ENCODE measurements around the gene TRIM68. TPM values are rescaled to one million over a fixed set of nuclear protein-coding genes. Genes with fewer than 3 reads are reported as not detected.

Gene TRIM68, protein sequence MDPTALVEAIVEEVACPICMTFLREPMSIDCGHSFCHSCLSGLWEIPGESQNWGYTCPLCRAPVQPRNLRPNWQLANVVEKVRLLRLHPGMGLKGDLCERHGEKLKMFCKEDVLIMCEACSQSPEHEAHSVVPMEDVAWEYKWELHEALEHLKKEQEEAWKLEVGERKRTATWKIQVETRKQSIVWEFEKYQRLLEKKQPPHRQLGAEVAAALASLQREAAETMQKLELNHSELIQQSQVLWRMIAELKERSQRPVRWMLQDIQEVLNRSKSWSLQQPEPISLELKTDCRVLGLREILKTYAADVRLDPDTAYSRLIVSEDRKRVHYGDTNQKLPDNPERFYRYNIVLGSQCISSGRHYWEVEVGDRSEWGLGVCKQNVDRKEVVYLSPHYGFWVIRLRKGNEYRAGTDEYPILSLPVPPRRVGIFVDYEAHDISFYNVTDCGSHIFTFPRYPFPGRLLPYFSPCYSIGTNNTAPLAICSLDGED
- polyA plus RNA-seq (ENCODE audit: insufficient read length in 4 of 4): 10 to 100 TPM; 16.4 to 23.0 (median 20.5) TPM

DNA sequence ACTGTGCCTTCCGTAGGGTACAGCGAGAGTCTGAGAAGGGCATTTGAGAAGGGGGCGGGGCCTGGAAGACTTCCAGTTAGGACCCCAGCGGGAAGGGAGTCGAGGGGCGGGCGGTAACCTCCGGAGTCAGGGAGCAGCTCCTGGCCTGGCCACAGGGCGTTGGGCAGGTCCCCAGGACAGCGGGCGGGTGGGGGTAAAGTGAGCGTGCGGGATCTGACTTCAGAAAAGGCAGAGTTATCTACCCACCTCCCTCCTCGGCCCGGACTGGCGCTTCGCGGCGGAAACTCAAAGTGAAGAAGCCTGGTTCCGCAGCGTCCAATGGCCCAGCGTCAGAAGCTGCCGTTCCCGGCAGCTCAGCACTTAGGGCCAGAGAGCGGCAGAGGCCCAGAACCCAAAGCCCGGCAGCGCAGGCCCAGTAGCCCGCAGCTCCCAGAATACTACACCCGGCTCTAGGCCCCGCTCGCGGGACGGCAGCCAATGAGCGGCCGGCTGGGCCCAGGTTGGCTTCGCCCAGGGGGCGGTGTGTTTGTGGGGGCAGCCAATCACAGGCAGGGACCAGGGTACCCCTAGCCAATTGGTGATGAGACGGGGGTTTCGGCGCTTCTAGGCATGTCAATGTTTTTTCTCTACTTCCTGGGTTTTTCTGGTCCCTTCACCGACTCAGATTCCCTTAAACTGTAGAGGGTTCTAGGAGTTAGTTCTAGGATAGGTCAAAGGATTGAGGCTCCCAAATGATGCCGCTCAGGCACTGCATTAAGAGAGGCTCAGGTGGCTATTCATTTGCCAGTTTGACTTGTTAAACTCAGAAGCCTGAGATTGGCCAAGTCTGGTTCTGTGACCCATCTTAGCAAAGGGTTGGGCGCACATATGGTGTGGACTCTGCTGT, at the start of gene TRIM68:
Gene TRIM68, minus strand, starts transcription at position 451 of the 886 bp plus-strand sequence. CDS start 2,727 bp downstream, outside the sequence.
- DNase-seq (ENCODE audit: low read depth in 4 of 4, low spot score in 3 of 4): peak; percentile 80 to 88 (median 84)

DNA sequence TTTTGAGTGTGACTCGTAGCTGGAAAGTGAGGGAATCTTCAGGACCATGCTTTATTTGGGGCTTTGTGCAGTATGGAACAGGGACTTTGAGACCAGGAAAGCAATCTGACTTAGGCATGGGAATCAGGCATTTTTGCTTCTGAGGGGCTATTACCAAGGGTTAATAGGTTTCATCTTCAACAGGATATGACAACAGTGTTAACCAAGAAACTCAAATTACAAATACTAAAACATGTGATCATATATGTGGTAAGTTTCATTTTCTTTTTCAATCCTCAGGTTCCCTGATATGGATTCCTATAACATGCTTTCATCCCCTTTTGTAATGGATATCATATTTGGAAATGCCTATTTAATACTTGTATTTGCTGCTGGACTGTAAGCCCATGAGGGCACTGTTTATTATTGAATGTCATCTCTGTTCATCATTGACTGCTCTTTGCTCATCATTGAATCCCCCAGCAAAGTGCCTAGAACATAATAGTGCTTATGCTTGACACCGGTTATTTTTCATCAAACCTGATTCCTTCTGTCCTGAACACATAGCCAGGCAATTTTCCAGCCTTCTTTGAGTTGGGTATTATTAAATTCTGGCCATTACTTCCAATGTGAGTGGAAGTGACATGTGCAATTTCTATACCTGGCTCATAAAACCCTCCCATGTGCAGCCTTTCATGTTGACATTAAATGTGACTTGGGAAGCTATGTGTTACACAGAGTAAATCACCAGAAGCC, 46.8 kb upstream of the TRIM68 start:
- DNase-seq (ENCODE audit: low read depth in 4 of 4, low spot score in 3 of 4): no peak

DNA sequence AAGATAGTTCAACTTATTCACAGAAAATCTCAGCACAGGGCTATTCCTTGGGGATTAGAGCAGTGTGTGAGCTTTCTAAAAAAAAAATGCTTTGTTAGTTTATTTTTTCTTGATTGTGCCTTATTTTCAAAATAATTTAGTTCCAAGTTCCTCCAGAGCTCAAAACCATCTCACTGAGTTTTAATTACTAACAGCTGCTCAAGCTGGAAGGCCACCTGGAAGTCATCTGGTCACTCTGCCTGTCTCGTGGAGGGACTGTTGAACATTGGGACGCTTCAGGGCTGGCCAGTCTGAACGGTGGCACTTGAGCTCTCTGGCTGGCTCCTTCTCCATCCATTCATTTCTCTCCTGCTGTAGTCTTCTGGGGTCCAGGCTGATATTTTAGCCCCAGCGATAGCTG, 39.7 kb upstream of the TRIM68 start:
- no peak for DNase-seq (ENCODE audit: low read depth in 4 of 4, low spot score in 3 of 4)

DNA sequence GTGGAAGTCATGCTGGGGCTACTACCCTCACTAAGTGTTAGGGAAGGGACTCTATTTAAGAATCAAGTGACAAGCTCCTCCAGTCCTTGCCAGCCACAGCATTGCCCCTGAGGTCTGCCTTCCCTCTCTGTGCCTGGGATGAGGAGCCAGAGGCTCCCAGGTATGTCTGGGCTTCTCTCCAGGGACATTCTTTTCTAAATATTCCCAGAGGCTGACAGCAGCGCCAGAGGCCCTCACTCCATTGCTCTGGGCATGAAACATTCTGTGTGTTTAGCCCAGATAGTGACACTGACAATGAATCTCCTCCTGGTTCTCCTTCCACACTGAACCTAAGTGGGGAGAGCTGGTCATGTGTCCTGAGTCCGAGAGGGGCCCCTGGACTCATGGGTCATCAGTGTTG, 37.9 kb upstream of the TRIM68 start:
- no peak for DNase-seq (ENCODE audit: low read depth in 4 of 4, low spot score in 3 of 4)

DNA sequence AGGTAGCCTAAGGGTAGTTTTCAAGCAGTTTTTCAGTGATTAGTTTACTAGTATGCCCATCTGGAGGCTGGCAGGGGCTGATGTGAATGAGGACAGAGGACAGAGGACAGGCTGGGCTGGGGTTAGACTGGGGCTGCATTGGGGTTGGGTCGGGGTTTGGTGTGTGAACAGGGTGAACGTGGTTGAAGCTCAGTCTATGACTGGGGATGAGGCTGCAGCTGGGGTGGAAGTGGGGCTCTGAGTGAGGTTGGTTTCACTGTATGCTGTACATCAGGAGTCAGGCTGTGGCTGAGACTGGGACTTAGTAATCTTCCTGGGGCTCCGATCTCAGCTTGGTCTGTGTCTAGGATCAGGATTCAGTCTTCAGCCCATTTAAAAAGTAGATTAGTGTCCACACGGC, 36.2 kb upstream of the TRIM68 start:
- no peak for DNase-seq (ENCODE audit: low read depth in 4 of 4, low spot score in 3 of 4)

DNA sequence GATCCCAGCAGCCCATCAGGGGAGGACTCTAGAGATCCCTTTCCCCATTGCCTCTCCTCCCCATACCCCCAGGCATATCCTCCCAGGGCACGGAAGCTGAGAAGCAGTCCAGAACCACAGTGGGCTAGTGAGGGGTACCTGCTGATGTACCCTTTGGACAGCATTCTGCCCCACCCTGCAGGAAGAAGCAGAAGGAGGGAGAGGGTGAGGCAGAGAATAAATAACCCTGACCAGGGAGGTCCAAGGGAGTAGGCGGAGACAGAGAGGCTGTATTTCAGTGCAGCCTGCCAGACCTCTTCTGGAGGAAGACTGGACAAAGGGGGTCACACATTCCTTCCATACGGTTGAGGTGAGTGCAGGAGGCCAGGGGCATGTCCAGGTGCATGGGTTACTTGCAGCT, 35.7 kb upstream of the TRIM68 start, which contains the start of gene OR51E1:
Gene OR51E1, plus strand, starts transcription at position 301 of the 400 bp plus-strand sequence. CDS start 8,545 bp downstream, outside the sequence.
- DNase-seq (ENCODE audit: low read depth in 4 of 4, low spot score in 3 of 4): no peak

DNA sequence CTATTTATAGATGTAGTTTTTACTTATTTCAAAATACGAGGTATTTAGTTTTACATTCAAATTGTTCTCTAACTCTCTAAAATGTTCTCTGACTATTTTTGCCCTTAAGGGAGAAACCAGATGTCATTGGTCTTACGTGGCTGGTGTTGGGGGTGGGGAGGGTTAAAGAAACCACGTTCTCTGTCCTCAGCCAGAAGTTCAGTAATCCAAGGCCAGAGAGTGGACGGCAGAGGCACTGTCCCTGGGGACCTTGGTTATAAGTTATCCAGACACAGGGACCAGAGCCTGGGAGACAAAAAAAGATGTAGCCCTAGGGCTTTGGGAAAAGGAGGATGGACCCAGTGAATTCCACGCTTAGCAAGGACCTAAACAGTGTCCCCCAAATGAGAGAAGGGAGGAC, 35.0 kb upstream of the TRIM68 start:
- no peak for DNase-seq (ENCODE audit: low read depth in 4 of 4, low spot score in 3 of 4)

DNA sequence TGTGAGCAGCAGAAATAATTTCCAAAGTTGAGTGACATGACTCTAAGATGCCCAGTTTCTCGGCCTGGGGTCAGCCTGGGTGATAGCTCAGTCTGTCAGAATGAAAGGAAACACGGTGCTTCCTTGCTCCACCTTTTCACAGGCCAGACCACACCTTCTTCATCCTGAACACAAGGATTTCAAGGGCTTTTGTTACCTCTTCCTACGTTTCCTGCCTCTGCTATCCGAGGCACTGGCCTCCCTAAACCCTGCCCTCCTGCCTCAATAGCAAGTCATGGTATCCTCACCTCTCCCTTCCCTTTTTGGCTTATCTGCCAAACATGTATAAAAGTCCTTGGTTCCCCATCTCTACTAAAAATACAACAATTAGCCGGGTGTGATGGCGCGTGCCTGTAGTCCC, 34.0 kb upstream of the TRIM68 start:
- DNase-seq (ENCODE audit: low read depth in 4 of 4, low spot score in 3 of 4): no peak

DNA sequence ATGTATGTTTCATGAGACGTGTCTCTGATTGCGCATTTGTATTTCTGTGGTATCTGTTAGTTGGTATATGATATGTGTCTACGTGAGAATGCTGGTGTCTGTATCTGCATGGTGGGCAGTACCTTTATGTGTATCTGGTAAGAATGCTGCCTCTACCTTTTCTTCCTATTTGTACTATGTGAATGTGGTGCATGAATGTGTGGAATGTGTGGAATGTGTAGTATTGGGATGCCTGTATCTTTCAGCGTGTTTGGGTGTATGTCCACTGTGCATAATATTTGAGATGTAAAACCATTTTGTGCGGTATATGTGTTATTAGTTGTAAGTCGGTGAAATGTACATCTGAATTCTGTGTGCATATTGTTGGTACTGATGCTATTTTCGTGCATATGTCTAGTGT, 33.5 kb upstream of the TRIM68 start:
- no peak for DNase-seq (ENCODE audit: low read depth in 4 of 4, low spot score in 3 of 4)

DNA sequence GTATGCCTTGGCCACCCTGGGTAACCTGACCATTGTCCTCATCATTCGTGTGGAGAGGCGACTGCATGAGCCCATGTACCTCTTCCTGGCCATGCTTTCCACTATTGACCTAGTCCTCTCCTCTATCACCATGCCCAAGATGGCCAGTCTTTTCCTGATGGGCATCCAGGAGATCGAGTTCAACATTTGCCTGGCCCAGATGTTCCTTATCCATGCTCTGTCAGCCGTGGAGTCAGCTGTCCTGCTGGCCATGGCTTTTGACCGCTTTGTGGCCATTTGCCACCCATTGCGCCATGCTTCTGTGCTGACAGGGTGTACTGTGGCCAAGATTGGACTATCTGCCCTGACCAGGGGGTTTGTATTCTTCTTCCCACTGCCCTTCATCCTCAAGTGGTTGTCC, 31.9 kb upstream of the TRIM68 start:
- DNase-seq (ENCODE audit: low read depth in 4 of 4, low spot score in 3 of 4): no peak

DNA sequence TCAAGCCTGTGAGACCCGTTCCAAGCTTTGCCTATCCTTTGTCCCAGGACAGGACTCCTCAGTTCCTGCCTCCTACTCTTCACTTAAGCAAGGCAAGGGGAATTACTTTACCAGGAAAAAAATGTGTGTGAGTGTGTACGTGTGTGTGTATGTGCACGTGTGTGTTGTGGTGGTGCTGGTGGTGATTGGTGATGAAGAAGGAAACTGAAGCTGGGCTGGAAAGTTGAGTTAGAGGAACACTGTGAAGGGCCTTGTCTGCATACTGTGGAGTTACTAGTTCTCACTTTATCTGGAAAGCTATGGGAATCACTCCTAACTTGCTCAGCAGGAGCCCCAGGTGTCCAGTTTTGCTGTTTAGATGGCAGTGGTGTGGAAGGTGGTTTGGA, 29.6 kb upstream of the TRIM68 start:
- DNase-seq (ENCODE audit: low read depth in 4 of 4, low spot score in 3 of 4): no peak

DNA sequence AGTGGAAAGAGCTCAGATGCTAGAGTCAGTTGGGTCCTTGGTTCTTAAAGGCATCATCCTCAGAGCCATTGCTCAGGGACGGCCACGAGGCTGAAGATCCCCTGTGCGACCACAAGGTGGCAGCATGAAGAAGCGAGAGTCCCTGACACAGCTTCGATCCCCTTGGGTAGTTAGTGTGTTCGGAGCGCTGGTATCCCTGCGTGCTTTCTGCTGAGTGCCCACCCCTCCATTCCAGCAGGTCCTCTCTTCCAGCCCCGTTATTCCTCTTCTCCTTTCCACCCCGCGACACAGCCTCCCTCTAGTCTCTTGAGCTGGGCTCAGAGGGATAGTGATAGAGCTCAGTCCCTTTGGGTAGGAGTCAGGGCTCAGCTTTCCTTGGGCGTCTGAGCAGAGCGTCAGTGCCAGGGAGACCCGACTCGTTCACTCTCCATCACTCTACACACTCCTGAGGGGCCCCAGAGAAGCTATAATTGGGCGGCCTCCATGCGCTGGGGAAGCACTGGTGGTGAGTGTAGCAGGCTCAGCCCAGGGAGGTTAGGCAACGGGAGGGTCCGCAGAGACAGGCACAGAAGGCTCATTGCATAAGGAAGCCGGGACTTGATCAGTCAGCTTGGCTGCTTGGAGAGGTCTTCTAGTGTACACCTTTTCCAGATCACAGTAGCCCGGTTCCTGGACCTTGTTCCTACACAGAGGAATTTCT, 29.1 kb upstream of the TRIM68 start, which contains the start of gene OR51D1:
Gene OR51D1, plus strand, starts transcription at position 516 of the 700 bp plus-strand sequence. CDS start 2,314 bp downstream, outside the sequence.
- DNase-seq (ENCODE audit: low read depth in 4 of 4, low spot score in 3 of 4): peak; percentile 53 to 60 (median 58)

DNA sequence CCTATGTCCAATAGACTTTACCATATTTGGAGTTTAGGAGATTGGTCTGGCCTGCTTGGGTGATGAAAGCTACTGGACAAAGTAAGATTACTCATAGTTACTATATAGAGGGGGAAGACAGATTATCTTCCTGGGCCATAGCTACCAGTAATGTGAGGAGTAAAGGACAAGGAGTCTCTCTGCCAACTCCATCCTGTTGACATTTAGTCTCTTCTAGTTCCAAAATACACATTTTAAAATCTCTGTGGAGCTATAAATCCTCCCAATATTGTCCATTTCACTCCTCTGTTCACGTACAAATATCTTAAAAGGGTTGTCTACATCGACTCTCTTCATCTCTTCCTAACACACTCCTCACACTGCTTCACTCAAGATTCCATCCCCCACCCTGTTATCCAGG, 28.1 kb upstream of the TRIM68 start:
- no peak for DNase-seq (ENCODE audit: low read depth in 4 of 4, low spot score in 3 of 4)

DNA sequence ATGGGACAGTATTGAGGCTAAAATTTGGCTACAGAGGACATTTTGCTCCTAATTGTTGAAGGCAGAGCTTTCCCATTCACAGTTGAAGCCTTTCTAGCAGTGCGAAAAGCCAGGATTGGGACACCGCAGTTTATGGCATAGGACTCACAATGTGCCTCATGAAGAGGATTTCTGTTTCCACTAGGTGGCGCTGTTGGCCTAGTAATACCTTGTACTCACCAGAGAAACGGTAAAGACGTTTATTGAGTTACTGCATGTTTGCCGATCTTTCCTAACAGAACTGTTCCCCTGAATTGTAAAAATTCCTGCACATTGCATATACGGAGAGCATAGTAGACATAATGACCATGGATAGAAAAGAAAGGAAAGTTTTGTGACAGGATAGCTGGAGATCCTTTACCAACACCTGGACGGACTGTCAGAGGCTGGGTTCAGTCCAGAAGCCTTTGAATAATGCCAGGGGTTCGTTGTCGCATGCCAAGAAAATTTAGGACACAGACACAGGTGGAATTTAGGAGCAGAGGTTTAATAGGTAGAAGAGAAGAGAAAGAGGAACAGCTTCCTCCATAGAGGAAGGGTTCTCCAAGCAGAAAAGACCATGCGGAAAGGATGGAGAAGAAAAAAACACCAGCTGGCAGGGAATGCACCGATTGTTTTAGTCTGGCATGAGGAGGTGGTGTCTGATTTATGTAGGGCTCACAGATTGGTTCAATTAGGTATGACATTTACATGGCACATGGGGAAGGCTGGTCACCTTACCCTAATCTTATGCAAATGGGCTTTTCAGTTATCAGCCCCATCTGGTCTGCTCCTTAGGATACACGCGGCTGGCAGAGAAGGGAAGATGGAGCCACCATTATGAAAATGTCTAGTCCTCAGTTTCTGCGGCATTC, 18.4 kb upstream of the TRIM68 start:
- peak in 3 of 4 donors; percentile 48 to 66 (median 56) for DNase-seq (ENCODE audit: low read depth in 4 of 4, low spot score in 3 of 4)

DNA sequence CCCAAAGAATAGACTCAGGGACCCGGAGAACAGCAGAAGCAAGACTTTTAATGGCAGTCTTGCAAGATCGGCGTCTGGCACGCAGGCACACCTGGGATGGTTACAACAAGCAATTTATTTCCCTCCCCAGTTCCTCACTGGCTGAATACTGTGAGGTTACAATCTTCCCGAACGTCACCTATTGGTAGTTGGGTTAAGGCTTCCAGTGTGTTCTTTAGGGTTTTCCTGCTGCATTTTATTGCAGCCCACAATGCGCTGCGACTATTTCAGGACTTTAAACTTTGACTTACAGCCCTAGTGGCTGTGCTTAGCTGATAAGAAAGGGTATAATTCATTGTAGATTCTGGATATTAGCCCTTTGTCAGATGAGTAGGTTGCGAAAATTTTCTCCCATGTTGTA, 11.5 kb upstream of the TRIM68 start:
- no peak for DNase-seq (ENCODE audit: low read depth in 4 of 4, low spot score in 3 of 4)

DNA sequence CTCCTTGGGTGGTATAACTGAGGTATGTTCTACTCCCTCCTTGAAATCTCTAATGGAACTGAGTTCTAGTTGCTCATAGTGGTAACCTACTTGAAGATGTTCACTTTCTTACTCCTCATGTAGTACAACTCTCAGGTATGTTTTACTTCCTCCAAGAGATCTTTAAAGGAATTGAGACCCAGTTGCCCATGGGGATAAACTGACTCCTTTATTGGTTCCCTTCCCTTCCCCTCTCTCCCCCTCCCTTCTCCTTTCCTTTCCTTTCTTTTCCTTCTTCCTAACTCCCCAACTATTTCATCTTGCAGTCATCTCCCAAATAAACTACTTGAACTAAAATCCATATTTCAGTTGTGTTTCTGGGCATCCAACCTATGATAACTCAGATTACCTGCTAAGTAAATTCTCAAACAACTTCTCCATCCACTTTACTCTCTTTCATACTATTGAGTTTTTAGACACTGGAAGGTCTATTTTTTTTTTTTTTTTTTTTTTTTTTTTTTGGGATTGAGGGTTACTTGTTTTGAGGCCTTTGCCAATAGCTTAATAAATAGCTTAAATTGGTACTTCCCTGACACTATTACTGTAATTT, 7.9 kb upstream of the TRIM68 start:
- no peak for DNase-seq (ENCODE audit: low read depth in 4 of 4, low spot score in 3 of 4)

DNA sequence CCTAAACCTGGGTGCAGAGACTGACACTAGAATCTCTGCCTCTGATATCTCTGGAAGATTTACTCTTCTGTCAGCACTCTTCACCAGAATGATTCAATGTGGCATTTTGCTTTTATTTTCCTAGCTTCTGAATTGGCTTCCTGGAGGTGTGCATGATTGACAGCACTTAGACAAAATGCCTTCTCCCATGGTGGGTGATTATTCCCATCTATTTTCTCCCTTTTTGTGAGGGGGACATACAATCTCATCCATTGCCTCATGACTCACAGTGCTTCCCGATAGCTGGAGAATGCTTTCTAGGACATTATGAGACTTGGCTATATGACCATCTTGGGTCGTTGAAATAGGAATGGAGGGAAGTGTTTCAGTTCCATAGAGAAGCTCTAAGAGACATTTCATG, 4.0 kb upstream of the TRIM68 start:
- DNase-seq (ENCODE audit: low read depth in 4 of 4, low spot score in 3 of 4): no peak

DNA sequence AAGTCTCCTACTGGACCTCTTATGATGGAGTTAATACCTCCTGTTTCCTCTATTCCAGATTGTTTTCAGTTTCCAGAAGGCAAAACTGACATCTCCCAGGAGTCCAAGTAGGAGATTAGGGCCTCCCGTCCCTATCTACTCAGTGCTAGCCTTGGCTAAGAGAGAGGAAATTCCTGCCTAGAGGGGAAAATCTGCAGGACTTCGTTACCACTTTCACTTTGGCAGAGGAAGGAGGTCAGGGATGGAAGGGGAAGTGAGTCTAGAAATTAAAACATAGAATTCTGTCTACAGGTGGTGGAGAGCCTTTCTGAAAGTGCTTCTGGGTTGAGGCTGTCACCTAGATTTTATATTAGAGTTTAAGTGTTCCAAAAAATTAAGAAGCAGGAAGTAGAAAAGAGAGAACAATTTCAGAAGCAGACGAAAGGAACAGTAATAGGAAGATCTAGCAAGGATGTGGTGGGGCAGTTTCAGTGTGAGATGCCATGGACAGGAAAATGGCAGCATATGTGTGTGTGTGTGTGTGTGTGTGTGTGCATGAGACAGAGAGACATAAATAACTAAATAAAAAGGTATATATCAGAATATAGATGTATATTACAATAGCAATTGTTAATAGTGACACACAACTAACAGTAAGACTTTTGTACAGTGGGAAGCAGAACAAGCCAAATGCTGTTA, 2.4 kb upstream of the TRIM68 start:
- DNase-seq (ENCODE audit: low read depth in 4 of 4, low spot score in 3 of 4): no peak
